ENCODE results near the gene RASSF4.
"Not testable (repeated sequence)": the region's sequence is repeated elsewhere in the genome, so short reads cannot be mapped to it uniquely, and the experiment has no call there.

The RASSF4 gene

DNA sequence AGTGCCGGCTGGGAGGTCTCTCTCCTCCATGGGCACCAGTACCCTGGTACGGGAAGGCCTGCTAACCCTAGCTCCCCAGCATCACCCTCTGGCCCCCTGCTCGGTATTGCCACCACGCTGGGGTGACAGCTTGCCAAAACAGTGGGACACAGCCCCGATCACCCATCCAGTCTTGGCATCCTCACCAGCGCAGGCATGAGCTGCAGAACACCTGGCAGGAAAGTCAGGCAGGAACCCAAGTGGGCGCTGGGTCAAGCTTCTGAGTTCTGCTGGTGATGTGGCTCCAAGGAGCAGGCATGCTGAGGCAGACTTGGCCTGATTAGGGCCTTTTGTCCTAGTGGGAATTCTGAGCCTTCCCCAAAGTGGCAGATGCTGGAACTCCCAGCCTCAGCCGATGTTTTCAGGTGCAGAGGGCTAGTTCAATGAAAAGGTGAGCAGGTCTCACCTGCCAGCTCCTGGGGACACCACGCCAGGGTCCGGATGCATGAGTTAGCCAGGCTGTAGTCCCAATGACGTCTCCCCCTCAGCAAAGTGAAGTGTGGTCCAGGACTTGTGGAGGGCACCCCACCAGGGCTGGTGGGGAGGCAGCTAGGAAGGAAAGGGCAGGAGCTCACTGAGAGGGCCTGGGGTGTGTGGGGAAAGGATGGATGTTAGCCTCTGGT lies 32.6 kb downstream of the RASSF4 start:
- peak in 1 of 2 donors; percentile 13 for DNase-seq

DNA sequence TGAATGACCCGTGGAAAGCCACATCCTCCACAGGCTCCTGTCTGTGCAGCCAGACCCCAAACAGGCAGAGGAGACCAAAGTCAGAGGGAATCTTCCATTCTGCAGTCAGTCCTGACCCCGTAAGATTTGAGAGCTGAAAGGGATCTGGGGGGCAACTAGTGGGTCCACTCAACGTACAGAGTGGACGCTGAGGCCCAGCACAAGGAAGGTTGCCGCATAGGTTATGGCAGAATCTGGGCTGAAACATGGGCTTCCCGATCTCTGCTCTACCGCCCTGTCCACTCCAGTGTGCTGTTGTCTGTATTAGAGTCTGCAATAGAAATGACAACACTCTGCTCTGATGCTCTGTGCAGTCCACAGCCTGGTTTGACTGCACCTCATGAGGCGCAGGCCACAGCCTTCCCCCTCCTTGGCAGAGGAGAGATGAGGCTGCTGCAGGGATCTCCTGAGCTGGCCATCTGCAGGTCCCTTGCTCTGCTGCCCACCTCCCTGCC lies 33.2 kb downstream of the RASSF4 start:
- DNase-seq, result peak in 1 of 2 donors; percentile 8

DNA sequence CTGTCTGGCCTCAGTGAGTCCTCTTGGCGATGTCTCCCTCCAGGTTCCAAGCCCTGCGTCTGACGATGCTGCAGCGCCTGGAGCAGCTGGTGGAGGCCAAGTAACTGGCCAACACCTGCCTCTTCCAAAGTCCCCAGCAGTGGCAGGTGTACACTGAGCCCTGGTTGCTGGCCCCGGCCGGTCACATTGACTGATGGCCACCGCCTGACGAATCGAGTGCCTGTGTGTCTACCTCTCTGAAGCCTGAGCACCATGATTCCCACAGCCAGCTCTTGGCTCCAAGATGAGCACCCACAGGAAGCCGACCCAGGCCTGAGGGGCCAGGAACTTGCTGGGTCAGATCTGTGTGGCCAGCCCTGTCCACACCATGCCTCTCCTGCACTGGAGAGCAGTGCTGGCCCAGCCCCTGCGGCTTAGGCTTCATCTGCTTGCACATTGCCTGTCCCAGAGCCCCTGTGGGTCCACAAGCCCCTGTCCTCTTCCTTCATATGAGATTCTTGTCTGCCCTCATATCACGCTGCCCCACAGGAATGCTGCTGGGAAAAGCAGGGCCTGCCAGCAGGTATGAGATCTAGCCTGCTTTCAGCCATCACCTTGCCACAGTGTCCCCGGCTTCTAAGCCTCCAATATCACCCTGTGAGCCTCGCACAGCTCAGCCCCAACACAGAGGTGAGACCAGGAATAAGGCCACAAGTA lies 33.8 kb downstream of the RASSF4 start:
- peak in 1 of 2 donors; percentile 11 for DNase-seq

DNA sequence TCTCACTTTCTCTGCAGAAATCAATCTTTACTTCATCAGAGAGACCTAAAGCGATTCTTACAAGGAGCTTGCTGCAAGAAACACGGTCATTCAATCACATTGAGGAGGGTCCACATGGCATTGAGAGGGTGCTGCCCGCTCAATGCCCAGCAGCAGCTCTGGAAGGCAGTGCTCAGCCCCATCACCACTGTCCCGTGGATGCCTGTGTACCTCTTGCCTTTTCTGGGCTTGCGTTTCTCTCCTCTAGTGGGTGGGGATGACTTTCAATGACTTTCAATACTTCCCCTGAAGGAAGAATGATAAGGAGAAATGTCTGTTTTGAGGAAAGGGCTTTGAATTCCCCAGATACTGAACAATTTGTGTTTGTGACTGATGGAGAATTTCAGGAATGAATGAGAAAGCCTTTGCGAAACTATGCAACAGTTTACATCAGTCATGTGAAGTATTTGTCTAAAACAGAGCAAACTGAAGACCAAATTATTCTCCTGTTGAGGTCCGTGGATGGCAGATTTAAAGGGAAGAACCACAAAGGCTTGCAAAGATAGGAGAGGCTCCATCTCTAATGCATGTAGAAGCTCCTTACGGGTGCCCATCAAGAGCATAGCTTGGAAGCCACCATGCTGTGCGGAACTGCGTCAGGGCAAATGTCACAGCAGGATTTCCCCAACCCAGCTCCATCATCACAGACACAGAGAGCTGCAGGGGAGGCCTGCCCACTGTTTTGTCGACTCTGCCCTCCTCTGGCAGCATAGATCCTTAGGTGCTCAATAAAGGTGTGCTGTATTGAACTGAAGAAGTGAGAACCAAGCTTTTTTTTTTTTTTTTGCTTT lies 34.5 kb downstream of the RASSF4 start:
- no peak for DNase-seq

DNA sequence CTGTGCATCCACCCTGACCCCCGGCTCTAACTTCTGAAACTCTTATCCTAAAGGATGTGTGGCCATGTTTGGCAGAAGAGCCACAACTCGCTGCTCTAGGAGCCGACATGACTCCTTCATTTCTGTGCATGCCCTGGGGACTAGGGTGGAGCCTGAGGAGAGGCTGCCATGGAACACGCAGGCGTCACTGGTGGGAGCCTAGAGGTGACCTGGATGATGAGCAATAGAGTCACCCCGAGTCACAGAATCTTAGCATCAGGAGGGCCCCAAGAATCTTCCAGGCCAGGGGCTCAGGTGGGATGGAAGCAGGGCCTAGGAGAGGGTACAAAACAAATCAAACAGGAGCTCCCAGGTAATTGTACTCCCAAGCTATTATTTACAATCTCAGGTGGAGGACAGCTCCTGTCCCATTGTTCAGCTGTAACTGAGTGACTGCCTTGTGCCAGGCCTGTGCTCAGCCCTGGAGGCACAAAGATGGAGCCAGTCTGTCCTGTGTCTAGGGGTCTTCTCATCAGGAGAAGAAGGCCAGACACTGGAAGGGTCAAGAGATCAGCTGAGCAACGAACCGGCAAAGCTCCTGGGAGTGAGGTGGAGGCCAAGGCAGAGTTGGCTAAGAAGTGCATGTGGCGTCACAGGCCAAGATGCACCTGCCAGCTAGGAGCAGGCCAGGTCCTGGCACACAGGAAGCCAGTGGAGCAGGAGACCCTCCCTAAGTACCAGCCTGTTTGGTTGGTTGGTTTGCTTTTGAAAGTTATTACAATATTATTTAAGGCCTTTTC lies 35.3 kb downstream of the RASSF4 start:
- no peak for DNase-seq

DNA sequence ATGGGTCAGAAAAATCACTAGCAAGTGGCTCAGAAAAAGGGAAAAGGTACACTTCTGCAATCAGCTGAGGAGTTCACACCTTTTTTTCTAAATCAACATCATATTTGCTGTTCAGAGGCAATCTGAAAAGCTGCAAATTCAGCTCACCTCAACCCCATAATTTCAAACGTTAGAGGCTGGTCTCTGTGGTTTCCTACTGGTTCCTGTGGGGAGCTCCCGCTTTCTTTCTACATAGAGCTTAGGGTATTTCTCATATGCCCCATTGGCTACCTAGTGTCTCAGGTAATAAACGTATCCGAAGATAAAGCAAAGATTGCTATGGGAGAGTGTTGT lies 35.9 kb downstream of the RASSF4 start:
- no peak for DNase-seq

DNA sequence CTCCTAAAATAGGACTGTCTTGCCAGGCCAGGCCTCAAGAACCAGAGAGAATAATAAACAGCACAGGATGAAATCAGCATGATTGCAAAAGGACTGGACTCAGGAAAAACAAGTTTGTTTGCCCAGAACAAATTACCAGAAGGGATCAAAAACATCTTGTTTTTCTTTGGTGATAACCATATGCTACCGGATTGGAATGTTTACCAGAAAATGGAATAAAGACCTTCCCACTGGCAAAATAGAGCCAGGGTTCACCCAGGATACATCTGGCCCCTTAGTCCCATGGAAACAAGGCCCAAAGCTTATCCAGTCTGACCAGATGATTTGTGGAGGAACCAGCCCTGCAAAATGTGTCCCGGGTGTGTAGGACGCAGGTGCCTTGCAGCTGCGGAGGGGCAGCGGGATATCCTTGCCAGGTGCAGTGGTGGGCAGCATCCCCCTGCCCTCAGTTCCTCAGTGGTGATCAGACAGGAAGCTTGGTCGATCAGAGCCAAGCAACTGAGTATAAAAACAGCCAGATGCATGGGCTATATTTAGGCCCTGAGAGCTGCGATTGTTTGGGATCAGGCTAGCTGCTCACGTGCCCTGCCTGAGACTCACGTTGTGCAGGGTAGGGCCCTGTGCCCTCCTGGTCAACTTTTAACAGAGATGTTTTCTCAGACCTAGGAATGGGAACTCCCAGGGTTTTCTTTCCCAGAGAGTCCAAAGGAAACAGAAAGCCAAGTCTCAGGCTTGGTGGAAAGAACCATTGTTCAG lies 36.5 kb downstream of the RASSF4 start:
- DNase-seq, result no peak

DNA sequence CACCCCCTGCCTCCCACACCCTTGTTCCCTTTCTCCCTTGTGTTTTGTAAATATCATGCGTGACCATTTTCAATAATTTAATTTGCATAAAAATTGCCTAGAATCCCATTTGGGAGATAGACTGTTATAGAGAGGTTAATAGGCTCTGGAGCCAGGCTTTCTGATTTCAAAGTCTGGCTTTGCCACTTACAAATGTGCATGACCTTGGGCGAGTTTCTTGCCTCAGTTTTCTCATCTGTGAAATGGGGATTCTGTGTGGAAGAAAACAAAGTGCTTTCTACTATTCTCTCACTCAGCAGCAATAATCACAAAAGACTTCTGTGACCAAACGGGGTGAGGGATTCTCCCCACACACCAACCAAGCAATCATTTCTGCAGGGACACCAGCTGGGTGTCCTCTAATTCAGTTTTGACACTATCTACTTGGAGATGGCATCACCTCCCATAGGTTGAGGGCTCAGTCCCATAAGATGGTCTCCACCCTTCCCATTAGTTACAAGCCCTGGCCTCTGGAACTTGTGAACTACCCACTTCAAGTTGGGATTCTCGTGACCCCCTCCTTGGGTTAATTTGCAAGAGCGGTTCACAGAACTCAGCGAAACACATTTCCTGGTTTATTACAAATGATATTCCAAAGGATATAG lies 37.6 kb downstream of the RASSF4 start:
- no peak for DNase-seq

DNA sequence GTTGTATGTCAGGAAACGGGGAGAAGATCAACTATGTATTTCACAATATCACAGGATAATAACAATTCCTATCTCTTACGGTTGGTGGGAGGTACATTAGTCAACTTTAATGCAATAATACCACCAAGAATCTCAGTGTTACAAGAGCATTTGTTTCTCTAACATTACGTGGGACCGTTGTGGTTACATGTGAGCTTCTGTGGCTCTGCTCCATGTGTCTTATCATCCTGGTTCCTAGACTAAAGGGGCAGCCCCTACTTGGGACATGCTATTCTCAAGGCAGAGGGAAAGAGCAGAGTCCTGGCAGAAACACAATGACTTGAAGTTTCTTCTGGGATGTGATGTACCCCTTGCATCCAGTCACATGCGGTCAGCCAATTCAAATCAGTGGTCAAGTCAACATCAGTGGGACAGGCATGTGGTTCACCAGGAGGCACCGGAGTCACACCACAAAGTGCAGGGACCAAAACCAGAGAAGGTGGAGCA lies 38.6 kb downstream of the RASSF4 start:
- DNase-seq, result no peak

DNA sequence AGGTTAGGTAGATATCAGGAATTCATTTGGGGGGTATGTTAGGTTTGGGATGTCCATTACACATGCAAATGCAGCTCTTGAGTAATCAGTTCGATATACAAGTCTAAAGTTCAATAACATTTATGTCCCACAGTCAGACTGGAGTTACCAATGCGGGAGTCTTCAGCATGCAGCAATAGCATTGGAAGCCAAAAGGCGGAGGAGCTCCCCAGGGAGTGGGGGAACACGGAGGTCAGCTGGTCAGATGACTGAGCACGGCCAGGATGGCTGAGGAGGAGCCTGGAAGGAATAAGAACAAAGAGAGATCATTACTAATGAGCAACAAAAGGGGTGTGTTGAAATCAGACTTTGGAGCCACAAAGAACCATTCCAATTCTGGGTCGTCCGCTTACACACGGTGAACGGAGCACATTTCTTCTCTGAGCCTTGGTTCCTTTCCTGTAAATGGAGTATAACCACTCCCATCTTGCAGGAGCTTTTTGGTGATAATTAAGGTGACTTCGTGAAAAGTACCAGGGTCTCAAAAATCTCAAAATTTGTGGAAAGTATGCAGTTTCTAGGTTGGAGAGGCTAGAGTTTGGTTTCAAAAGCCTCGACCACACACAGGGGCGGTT lies 40.6 kb downstream of the RASSF4 start:
- no peak for DNase-seq

DNA sequence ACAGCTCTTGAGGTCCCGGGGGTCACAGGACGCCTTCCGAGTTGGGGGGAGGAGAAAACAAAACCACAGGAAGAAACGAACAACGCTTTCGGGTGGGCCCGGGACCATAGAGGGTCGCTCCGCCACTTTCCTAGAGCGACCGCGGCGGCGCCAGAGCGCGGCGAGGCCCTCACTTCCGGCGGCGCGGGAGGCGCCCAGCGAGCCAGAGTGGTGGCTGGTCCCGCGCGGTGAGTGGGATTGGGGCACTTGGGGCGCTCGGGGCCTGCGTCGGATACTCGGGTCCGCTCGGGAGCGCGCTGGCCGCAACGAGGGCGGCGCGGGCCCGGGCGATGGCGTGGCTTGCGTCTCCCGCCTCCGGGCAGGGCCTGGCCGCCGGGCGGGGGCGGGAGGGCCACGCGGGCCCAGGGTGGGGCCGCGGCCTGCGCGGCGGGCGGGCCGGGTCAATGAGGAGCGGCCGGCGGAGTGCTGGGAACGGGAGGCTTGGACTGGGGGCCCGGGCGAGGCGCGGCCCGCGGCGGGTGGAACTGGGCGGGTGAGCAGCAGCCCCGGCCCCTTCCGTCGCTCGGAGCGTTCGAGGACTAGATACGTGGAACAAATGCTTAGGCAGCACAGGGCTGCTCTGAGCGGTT lies 41.3 kb downstream of the RASSF4 start, which contains the start of gene ZNF22:
TSS of gene ZNF22 (plus strand) at position 172 of the 629 bp plus-strand sequence. CDS start 2,446 bp downstream, outside the sequence.
- DNase-seq, result peak; percentile 65 to 69

DNA sequence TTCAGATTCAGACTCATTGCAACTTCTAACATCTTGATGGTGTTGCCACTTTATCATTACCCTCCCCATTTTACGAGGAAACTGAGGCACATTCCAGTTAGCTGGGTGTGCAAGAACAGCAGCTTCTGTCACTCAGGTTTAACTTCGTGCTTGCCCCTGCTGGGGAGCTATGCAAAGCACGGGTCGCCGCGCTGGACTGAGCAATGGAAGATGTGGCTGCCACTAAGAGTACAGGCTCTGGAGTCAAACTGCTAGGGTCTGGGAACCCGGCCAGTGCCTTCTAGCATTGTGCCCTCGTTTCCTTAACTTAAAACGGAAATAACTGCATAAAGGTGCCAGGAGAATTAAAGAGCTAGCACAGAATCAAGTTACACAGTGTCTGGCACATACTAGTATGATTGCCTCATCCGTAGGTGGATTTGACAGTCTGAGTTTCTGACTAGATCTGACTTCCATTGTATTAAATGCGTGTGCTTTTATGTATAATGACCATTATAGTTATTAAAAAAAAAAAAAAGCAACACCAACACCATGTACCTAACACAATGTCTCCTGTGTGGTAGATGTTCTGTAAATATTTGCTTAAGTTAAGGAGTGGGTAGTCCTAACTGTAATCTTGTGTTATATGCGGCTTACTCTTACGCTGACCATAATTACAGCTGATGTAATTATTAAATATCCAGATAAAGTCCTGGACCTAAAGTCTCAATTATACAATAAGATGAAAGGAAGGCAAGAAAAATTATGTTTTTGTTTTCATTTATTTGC lies 42.0 kb downstream of the RASSF4 start:
- peak; percentile 58 to 60 for DNase-seq

DNA sequence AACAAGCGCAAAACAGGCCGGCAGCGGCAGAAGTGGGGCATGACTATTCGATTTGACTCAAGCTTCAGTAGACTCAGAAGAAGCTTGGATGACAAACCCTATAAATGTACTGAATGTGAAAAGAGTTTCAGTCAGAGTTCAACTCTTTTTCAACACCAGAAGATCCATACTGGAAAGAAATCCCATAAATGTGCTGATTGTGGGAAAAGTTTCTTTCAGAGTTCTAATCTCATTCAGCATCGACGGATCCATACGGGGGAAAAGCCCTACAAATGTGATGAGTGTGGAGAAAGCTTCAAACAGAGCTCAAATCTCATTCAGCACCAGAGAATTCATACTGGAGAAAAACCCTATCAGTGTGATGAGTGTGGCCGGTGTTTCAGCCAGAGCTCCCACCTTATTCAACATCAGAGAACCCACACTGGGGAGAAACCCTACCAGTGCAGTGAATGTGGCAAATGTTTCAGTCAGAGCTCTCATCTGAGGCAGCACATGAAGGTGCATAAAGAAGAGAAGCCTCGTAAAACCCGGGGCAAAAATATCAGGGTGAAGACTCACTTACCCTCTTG lies 43.9 kb downstream of the RASSF4 start:
- no peak for DNase-seq

DNA sequence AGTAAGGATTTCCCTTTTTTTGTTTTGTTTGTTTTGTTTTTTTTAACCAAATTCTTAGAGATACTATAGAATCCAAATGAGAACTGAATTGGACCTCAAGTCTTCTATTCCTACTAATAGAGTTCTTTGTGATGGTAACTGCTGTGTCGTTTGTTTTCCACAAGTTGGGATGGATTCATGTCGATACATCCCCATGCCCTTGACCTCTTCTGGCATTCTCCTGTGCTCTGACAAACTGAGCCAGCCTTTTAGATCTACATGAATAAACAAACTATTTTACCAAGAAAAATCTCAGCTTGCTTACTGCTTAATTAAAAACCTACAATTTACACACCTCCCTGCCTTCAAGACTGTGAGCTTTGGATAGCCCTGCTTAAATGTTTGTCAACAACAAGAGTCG lies 45.1 kb downstream of the RASSF4 start:
- no peak for DNase-seq

DNA sequence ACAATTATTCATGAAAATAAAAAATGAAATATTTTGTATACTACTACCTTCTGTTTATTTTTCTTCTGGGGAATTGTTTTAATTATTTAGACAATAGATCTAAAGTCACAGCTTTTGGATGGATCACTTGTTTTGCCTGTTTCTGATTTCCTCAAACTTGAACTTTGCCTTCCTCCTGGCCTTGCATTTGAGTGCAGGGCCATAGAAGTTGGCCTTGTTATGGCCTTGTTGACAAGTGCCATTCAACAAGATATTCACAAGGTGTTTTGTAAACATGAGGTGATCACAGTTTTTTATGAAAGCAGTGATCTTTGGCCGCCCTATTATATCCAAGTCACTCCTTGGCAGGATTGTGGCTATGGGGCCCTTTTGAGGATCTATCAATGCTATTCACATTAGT lies 45.7 kb downstream of the RASSF4 start:
- no peak for DNase-seq

DNA sequence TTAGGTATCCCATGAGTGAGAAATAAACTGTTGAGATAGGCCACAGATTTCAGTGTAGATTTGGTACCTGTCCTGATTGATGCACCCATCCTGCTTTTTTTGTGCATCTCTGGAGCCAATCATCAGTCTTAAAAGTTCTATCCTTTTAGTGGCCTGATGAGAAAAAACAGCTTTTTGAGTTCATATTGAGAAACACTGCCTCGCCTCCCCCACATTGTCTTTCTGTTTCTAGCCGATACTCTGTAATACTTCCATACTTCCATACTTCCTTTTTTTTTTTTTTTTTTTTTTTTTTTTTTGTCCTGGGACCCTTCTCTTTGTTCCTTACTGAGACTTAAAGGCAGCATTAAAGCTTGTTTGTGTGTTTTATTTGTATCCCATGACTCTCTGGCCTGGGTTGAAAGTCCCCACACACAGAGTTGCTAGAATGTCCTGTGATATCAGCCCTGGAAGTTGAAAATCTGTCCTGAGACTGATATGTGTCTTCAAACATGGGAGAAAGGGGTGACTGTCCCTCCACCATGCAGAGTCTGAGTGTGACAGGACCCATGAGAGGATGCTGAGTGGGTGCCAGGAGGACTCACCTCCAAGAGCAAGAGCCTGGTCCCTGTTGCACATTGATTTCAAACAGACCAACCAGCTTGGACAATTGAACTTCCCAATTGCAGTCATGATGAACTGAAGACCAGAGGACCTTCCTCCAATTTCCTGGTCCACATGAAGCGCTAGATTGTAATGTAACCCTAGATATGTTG lies 46.9 kb downstream of the RASSF4 start:
- no peak for DNase-seq

DNA sequence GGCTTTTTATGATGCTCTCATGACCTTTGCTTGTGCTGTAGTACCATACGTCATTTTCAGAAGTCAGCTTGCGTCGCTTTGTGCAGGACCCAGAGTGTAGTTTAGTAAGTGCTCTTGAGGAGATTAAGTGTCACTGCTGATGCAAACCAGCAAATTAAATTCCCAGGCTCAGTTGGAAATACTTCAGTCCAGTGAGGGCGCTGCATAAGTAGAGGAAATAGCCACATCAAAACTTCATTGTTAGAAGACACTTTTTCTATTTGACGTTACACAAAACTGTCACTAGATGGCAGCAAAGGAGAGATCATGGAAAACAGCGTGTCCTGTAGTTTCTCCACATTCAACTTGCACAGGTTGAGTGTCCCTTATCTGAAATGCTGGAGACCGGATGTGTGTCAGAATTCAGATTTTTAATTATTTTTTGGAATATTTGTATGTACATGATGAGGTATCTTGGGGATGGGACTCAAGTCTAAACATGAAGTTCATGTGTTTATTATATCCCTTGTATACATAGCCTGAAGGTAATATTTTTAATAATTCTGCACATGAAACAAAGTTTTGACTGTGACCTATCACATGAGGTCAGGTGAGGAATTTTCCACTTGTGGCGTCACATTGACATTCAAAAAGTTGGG lies 49.0 kb downstream of the RASSF4 start:
- DNase-seq, result no peak

DNA sequence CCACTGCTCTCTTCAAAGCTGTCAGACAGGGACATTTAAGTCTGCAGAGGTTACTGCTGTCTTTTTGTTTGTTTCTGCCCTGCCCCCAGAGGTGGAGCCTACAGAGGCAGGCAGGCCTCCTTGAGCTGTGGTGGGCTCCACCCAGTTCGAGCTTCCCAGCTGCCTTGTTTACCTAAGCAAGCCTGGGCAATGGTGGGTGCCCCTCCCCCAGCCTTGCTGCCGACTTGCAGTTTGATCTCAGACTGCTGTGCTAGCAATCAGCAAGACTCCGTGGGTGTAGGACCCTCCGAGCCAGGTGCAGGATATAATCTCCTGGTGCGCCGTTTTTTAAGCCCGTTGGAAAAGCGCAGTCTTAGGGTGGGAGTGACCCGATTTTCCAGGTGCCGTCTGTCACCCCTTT lies 55.0 kb downstream of the RASSF4 start:
- DNase-seq, result not testable (repeated sequence)
